Heart left ventricle (tissue), 16 donors: ENCODE data around the gene SF3B5. TPM values are rescaled to one million over a fixed set of nuclear protein-coding genes. Genes with fewer than 3 reads are reported as not detected.

Experiments used
- ATAC-seq, 4 donors: fragments of 200-7000 bp; cut with Tn5 transposase; one replicate each; pipeline ENCODE4 v1.9.1; 2020 to 2022; ENCODE audit warnings: moderate library complexity in 4 of 4, mild to moderate bottlenecking in 3 of 4, moderate number of reproducible peaks in 1 of 4
- DNase-seq, 5 donors: peaks; one replicate each; pipeline ENCODE4 v3.0.0-alpha.2; 2020
- H3K27ac ChIP-seq, 12 donors: fragments of 200-600 bp; sonication (generic) in 4 of 12; one replicate each; pipeline versions ENCODE4 v1.5.0 to v1.8.0; 2016 to 2022; ENCODE audit warnings: mild to moderate bottlenecking in 2 of 12
- H3K27me3 ChIP-seq, 9 donors: fragments of 200-600 bp; sonication (generic) in 2 of 9; one replicate each; pipeline versions ENCODE4 v1.5.1 to v1.8.0; 2016 to 2022; ENCODE audit warnings: mild to moderate bottlenecking in 3 of 9
- H3K36me3 ChIP-seq, 9 donors: fragments of 200-600 bp; sonication (generic) in 2 of 9; one replicate each; pipeline versions ENCODE4 v1.5.0 to v1.8.0; 2018 to 2022; ENCODE audit warnings: mild to moderate bottlenecking in 2 of 9
- H3K4me1 ChIP-seq, 12 donors: fragments of 200-600 bp; sonication (generic) in 4 of 12; one replicate each; pipeline versions ENCODE4 v1.5.0 to v1.8.0; 2016 to 2022; ENCODE audit warnings: mild to moderate bottlenecking in 3 of 12
- H3K4me3 ChIP-seq, 12 donors: fragments of 200-600 bp; sonication (generic) in 4 of 12; one replicate each; pipeline versions ENCODE4 v1.5.0 to v1.8.0; 2017 to 2022; ENCODE audit warnings: mild to moderate bottlenecking in 9 of 12, moderate library complexity in 4 of 12
- H3K9me3 ChIP-seq, 12 donors: fragments of 200-600 bp; sonication (generic) in 4 of 12; one replicate each; pipeline versions ENCODE4 v1.5.0 to v1.8.0; 2016 to 2022; ENCODE audit warnings: mild to moderate bottlenecking in 1 of 12
- POLR2A ChIP-seq, 2 donors: fragments of 450-650 bp; IDR thresholded peaks; one replicate each; pipeline ENCODE4 v1.6.1; 2017; ENCODE audit warnings: antibody characterized with exemption in 2 of 2, mild to moderate bottlenecking in 2 of 2, moderate library complexity in 2 of 2
- WGBS, 4 donors: extraction: QIAGEN DNeasy Blood & Tissue Kit in 2 of 4; methylation state at CpG; one replicate each; pipeline versions ENCODE4 v1.1.5 to v1.1.7; 2013 to 2018; 5-methylcytosine and 5-hydroxymethylcytosine counted together
- intact Hi-C, 10 donors: fragments of 100-400 bp; cut with DNase I; formaldehyde crosslinking; loops; one replicate each; pipeline versions ENCODE4 v1.11.1 to v1.14.2; 2022
- polyA plus RNA-seq, 2 donors: library from polyadenylated mRNA; stranded (reverse); fragments of 200-250 nt; gene quantifications; one replicate each; pipeline ENCODE4 v1.2.3, GENCODE V29; 2013
- total RNA-seq, 9 donors: library from RNA; depleted of rRNA in 2 of 9; stranded (reverse); fragments of >200 nt in 2 of 9; fragmentation: NEBNext Ultra II Directional in 3 of 9; extraction: Animal tissue kit (Norgen Biotek cat#: 25700) in 3 of 9; gene quantifications; one replicate each; pipeline versions ENCODE4 v1.1.0 to v1.2.4, GENCODE V29; 2016 to 2023
- TF ChIP-seq, protein P1 (sequence below), 12 donors: fragments of 200-600 bp; sonication (generic) in 4 of 12; IDR thresholded peaks; one replicate each; pipeline versions ENCODE4 v1.5.0 to v1.8.0; 2018 to 2022; ENCODE audit warnings: antibody characterized with exemption in 12 of 12, mild to moderate bottlenecking in 5 of 12
- donor health status: ischemic (EF 13 %, LVEDD 7.1; RV severe dilation, severe dysfunction).
- donor health status: healthy with polysubstance abuse.
- donor health status: DM: no; HTN: yes; CAD: no.
- donor health status: DM: no; HTN: no; CAD: no.
- donor health status: ischemic (EF 25% LVEDD 6.9; RV normal size, moderate dysfunction).
- donor health status: ischemic (EF 25% LVEDD 5.7; RV mildly dilated, moderate dysfunction).
- donor health status: healthy.
- donor health status: DM: yes; HTN: yes; CAD: no.
- donor health status: ischemic (EF 35%, LVEDD 5.7; RV mildly dilated, moderate dysfunction).
- donor health status: nonischemic (EF 11% LVEDD 7.7; RV severe dilation, severe dysfunction).
- donor health status: DM: yes; HTN: yes; CAD: no.
- donor health status: PGD.
- donor health status: ischemic (EF 29% LVEDD 5.4; RV normal size, mild dysfunction).
- donor health status: nonischemic (EF 23%, LVEDD 6.1; RV moderate dilation, normal function).

Gene SF3B5
- total and polyA plus RNA-seq, 11 donors = 99.5 to 281 (median 130) TPM

DNA sequence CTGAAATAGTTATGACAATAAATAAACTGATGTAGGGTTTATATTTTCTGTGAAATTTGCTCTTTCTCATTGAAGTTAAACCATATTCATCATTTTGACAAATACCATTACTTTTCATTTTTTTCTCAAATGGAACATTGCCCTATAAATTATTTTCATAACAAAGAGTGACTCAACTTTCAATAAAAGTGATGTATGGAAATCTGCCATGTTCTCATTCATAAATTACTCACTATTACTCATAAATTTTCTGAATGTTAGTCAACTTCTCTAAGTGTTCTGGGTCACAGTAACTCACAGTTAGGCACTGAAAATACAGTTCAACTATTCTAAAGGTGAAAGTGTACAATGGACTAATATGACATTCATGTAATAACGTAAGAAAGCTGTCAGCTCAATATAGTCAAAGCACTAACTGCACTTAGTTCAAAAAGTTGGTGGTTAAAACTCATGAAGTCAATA, 35.9 kb upstream of the SF3B5 start:
- intact Hi-C loops = no loop called here
- no peak for DNase-seq
- Histone ChIP-seq H3K4me3 (no peak overlapping the region), H3K4me1 (no peaks in the 10 kb centered on the region), H3K9me3 (no peaks in the 10 kb centered on the region), H3K27ac (no peak overlapping the region), H3K36me3 (no peaks in the 10 kb centered on the region), H3K27me3 (no peaks in the 10 kb centered on the region)
- TF ChIP-seq, protein P1, sequence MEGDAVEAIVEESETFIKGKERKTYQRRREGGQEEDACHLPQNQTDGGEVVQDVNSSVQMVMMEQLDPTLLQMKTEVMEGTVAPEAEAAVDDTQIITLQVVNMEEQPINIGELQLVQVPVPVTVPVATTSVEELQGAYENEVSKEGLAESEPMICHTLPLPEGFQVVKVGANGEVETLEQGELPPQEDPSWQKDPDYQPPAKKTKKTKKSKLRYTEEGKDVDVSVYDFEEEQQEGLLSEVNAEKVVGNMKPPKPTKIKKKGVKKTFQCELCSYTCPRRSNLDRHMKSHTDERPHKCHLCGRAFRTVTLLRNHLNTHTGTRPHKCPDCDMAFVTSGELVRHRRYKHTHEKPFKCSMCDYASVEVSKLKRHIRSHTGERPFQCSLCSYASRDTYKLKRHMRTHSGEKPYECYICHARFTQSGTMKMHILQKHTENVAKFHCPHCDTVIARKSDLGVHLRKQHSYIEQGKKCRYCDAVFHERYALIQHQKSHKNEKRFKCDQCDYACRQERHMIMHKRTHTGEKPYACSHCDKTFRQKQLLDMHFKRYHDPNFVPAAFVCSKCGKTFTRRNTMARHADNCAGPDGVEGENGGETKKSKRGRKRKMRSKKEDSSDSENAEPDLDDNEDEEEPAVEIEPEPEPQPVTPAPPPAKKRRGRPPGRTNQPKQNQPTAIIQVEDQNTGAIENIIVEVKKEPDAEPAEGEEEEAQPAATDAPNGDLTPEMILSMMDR (IDR thresholded peaks at IDR 0.05) = no peak
- TF ChIP-seq POLR2A (IDR thresholded peaks at IDR 0.05) = no peak
- no peak for ATAC-seq
- WGBS, 4 donors = 75 to 94% (median 83%) methylated on average over 1 of the region's 1 CpG

DNA sequence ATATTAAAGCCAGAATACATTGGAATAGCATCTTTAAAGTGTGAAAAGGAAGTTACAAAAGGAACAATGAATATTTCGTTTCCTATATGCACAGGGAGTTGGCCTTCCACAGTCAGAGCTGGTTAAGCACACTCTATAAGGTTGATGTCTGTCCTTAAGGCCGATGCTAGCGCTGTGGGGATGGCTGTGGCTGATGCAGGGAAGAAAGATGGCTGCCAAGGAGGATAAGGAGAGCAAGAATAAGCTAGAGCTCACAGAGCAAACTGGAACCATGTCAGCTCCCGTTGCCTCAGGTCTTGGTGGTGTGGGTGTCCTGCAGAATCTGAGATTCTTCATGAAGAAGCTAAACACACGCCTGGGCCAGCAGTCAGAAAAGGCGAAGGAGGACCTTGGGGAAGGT, 34.1 kb upstream of the SF3B5 start:
- 85 to 92% (median 89%) methylated on average over 6 of the region's 6 CpGs for WGBS, 4 donors
- Histone ChIP-seq H3K4me1 (peaks cover 0 to 1% (median 0%) of the 10 kb centered on the region in 12 donors), H3K27ac (no peak overlapping the region), H3K4me3 (no peak overlapping the region), H3K9me3 (no peaks in the 10 kb centered on the region), H3K27me3 (no peaks in the 10 kb centered on the region), H3K36me3 (no peaks in the 10 kb centered on the region)
- intact Hi-C loops = no loop called here
- DNase-seq (no peak), ATAC-seq (no peak)
- TF ChIP-seq POLR2A (IDR thresholded peaks at IDR 0.05) = no peak
- TF ChIP-seq, protein P1 (IDR thresholded peaks at IDR 0.05) = no peak

DNA sequence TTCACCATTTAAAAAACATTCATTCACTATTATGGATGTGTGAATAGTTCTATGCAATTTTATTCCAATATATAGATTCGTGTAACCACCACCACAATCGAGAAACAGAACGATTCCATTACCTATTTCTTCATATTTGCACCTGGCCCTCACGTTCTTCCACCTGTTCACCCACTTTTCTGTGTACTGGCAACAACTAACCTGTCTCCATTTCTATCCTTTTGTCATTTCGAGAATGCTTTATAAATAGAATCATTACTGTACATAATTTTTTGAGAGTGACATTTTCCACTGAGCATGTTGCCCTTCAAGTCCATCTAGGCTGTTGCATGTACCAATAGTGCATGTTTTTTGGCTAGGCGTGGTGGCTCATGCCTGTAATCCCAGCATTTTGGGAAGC, 31.7 kb upstream of the SF3B5 start:
- H3K27ac ChIP-seq = no peak overlapping the region
- H3K4me1 ChIP-seq = peaks cover 0 to 17% (median 0%) of the 10 kb centered on the region in 12 donors
- 82 to 86% (median 83%) methylated on average over 6 of the region's 6 CpGs for WGBS, 4 donors
- H3K9me3 ChIP-seq = no peaks in the 10 kb centered on the region
- TF ChIP-seq POLR2A (IDR thresholded peaks at IDR 0.05) = no peak
- TF ChIP-seq, protein P1 (IDR thresholded peaks at IDR 0.05) = no peak
- no peaks in the 10 kb centered on the region for H3K36me3 ChIP-seq
- no peak overlapping the region for H3K4me3 ChIP-seq
- H3K27me3 ChIP-seq = no peaks in the 10 kb centered on the region
- DNase-seq (no peak), ATAC-seq (no peak)
- intact Hi-C loops = no loop called here

DNA sequence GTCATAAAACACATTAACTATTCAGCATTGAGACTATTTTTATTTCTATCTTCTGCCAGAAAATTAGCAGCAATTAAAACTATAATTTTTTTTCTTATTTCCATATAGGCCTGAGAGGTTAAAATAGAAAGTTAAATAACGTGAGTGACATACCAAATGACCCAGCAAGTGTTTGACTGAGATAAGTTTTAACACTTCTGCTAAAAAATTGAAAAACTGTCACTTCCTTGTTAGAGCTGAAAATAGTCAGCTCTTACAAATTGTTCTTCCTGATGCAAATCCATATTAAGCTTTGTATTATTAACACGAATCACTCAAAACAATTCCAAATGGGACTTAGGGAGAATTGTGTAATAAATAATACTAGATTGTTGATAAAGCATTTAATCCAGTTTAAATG, 28.5 kb upstream of the SF3B5 start:
- intact Hi-C loops = no loop called here
- Histone ChIP-seq H3K27me3 (no peaks in the 10 kb centered on the region), H3K27ac (peak overlapping the region in 1 of 12 donors; percentile 64), H3K36me3 (no peaks in the 10 kb centered on the region), H3K4me3 (no peak overlapping the region), H3K9me3 (no peaks in the 10 kb centered on the region), H3K4me1 (peaks cover 0 to 17% (median 0%) of the 10 kb centered on the region in 12 donors)
- TF ChIP-seq POLR2A (IDR thresholded peaks at IDR 0.05) = no peak
- TF ChIP-seq, protein P1 (IDR thresholded peaks at IDR 0.05) = no peak
- ATAC-seq (no peak), DNase-seq (no peak)
- WGBS, 4 donors = 53 to 59% (median 57%) methylated on average over 2 of the region's 2 CpGs
